ENCODE data around the gene SNX8.

Gene SNX8

DNA sequence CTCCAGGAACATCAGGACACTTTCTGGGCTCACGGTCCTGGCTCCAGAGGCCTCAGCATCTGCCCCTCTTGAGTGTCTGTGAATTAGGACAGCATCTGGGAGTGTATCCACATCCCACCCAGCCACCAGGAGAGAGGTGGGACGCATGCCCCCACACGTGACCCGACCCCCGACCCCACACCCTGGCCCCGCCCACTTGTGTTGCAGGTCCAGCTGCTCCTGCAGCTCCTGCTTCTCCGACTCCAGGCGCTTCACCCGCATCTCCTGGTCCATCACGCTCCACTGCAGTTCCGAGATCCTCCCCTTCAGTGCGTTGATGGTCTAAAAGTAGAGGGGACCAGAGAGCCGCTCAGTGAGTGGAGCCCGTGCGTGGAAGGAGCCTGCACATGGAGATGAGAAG lies 95.1 kb downstream of the SNX8 start:
- no peak for DNase-seq

DNA sequence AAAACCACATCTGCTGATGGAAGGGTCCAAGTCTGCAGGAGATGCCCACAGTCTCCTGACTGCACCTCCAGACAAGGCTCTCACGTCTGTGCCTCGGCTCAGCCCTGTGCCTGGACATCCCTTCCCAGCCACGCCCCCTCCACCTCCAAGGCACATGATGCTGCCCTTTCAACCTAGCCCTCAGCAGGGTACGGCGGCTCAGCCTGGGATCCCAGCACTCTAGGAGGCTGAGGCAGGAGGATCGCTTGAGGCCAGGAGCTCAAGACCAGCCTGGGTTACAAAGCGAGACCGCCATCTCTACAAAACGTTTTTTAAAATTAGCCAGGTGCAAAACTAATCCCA lies 95.8 kb downstream of the SNX8 start:
- no peak for DNase-seq

DNA sequence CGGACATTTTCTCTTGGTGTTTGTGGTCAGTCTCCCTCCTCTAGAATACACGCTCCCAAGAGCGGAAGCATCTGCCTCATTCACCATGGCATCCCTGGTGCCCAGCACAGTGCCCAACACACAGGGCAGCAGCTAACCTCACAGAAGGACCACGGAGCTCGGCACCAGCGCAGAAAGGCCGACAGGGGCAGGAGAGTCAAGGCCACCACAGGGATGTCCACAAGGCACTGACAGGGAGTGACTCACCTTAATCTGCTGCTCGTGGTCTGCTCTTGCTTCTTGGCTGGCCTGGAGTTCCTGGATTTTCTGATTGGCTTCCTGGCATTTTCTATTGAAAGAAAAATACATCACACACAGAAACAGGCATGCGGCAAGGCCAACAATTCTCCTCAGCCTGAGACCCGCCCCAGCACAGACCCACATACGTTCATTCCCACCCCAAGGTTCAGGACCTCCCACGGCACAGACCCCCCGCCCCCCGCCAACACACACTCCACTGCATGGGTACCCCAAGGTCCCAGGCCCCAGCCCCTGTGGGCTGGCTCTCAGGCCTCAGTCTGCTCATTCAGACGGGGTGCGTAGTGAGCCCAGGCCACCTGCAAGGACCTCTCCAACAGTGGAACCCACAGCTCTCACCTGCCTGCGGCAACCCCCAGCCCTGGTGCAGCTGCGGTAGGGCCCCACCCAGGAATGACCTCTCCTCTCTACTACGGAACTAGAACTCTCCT lies 96.4 kb downstream of the SNX8 start:
- no peak for DNase-seq

DNA sequence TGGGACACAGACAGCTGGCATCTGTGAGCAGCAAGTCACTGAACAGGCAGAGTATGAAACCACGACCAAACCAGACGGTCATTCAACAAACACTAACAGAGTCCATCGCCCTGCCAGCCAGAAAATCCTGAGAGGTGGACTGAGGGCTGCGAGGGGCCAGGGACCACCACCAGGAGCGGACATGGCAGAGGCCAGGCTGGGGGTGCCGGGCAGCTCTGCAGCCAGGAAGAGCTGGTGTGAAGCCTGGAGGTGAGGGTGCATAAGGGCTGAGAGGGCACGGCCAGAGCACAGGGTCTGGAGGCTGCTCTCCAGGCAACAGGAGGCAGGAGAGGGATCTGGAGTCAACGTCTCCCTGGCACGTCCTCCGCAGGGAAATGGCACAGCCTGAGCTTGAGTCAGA lies 97.0 kb downstream of the SNX8 start:
- DNase-seq = no peak

DNA sequence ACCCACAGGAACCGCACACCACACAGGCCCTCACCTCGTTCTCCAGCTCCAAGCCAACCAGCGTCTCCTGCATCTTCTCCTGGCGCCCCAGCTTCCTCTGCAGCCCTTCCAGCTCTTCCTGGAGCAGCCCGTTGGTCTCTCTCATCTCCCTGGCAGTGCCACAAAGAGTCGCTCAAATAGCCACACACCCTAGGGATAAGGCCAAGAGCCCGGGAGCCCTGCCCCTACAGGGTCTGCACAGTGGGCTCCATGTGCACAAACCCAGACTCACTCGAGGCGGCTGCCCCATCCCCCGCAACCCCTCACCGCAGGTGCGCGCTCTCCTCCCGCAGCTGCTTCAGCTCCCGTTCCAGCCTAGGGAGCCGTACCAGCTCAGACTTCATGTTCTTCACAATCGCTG lies 98.4 kb downstream of the SNX8 start:
- no peak for DNase-seq

DNA sequence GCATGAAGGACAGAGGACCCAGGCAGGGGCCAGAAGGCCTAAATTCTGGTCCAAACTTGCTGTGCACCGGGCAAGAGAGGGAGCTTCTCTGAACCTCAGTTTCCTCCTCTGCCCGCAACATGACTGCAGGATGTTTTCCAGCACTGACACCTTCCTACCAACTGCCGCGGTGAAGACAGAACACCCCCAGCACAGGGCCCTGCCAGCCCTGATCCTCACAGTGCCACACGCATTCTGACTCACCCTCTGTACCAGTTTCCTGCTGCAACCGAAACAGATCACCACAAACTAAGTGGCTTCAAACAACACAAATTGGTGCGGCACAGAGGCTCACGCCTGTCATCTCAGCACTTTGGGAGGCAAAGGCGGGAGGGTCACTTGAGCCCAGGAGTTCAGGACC lies 99.6 kb downstream of the SNX8 start:
- DNase-seq = no peak

DNA sequence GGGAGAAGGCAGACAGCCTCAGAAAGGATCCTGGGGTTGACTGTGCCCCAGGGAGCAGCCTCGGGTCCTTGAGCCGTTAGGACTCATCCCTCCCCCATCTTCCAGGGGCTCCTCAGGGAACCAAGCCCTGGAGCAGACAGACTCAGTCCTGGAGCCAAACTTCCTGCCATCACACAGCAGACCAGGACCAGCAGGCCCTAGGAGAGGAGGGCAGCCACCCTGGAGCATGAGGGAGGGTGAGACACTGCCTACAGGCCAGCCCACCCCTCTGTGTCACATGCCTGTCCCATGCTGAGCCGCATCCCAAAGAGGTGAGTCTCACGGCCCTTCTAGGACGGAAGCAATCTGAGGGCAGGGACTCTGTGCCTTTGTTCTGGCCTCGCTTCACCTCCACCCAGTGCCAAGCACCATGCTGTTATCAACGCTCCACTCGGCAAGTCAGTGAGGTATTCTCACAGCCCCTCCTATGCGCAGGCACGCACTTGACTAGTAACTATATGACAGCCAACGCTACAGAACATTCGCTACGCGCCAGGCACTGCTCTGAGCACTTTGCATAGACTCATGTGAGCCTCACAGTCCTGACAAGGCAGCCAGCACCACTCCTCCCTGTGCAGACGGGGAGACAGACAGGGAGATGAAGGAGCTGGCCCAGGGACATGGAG lies 100.6 kb downstream of the SNX8 start:
- DNase-seq = no peak

DNA sequence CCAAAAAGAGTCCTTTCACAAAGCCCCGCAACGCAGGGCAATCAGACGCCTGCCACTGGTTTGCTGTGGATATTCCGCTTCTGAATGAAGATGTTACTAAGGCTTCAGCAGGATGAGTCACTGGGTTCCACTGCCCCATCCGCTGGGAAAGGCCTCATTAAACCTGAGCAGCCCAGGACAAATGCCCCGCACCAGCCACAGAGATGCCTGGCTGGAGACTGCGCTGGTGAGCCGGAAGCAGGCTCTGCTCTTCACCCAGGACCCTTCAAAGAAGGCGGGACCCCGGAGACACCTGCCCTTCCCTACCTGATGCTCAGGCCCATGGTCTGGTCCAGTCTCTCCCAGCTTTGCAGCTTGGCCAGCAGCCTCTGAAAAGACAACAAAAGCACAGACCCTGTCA lies 101.3 kb downstream of the SNX8 start:
- no peak for DNase-seq

DNA sequence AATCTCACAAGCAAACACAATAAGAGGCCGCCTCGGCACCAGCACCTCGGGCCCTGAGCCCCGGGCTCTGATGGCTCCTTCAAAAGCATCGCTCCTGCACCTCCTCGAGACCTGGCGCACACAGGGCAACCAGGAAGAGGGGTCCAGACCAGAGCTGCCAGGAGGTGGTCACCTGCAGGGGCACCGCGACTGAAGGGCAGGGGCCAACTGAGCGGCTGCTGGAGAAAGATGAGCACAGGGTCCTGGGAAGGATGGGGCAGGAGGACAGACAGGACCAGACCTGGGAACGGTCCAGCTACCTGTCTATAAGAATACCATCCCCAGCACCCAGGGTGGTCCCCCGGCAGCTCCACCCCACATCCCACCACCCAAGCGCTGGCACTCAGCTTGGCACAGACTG lies 102.3 kb downstream of the SNX8 start:
- no peak for DNase-seq

DNA sequence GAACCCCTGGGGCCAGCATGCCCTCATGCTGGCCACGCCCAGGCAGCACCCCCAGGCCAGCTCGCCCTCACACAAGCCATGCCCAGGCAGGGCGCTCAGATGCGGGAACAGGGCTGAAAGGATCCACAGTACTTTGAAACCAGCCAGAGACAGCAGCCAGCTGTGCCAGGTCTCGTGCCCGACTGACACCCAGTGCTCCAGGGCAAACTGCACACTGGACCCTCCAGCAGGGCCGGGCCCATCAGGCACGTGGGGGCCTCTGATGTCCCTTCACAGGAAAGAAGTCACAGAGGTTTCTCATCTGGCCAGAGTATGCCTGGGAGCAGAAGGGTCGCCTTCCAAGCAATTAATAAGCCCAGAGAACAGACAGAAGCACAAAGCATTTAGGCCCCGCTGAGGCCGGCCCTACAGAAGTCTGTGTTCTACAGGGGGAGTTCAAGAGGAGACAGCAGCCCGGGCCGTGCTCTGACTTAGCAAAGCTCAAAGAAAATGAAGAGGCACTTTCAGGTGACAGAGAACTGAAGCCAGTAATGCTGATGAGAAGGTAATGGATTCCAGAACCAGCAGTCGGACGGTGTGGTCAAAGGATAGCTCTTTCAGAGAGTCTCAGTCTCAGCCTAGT lies 102.9 kb downstream of the SNX8 start:
- no peak for DNase-seq

DNA sequence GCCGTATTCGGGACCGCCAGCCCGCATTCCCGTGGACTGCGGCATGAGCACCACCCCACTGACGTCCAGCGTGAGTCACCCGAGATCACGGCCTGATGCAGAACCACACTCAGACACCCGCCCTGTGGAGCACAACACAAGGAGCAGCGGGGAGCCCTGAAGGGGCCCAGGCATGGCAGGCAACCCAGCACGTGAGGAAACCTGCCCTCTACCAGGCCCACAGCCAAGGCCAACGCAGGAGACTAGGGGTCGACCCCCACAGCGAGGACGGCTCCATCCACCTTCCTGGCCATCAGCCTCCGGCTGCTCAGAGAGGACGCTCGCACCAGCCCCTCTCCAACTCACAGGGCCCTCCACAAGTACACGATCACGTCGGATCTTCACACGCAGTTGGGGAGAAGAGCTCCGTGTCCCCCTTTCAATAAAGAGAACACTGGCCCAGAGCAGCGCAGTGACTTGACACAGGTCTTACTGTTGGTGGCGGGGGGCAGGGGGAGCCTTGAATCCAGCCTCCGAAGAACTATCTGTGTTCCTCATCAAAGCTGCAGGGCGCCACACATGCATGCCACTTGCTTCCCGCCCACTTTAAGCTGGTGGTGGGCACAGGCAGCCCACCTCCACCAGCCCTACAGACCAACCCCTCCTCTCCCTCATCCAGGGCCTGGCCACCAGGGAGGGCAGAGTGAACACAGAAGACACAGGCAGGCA lies 103.5 kb downstream of the SNX8 start:
- DNase-seq = no peak

DNA sequence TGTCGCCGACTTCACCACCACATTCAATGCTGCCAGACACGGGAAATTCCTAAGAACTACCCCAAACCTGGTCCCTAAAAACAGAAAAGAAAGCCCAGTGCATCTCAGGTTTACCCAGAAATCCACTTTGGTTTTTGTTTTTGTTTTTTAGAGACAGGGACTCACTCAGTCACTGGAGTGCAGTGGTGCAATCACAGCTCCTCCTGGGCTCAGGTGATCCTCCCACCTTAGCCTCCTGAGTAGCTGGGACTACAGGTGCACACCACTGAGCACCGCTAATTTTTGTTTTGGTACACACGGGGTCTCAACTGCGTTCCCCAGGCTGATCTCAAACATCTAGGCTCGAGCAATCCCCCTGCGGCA lies 104.3 kb downstream of the SNX8 start:
- no peak for DNase-seq

DNA sequence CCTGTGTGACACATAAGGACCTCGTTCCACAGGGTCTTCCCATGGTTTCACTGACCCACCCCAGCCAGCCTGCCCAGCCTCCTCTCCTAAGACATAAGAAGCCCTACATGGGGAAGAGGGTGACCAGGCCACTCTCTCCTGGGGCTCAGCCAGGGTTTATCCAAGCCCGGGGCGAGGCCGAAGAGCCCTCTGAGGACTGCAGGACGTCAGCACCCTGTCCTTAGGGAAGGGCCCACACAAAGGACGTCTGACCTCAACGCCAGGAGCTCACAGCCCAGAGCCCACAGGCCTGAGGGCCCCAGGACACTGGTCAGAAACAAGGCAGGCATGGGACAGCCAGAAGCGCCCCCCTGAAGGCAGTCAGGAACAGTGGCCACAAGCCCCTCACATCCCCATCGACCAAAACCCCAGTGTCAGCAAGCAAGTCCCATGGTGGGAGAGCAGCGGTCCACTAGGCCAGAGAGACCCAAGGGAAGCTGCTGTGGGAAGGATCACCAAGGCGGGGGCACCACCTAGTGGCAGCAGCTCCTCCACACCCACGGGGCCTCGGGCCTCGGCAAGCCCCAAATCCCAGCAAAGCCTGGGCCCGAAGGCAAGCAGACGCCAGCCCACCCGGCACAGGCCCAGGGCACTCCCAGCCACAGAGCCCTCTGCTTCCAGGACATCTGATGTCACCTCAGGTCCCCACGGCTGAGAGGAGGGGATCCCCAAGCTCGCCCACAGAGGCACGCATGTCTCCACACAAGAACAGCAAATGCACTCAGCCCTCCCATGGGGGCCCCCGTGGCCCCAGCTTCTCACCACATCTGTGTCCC lies 104.9 kb downstream of the SNX8 start:
- DNase-seq = peak; percentile 9

DNA sequence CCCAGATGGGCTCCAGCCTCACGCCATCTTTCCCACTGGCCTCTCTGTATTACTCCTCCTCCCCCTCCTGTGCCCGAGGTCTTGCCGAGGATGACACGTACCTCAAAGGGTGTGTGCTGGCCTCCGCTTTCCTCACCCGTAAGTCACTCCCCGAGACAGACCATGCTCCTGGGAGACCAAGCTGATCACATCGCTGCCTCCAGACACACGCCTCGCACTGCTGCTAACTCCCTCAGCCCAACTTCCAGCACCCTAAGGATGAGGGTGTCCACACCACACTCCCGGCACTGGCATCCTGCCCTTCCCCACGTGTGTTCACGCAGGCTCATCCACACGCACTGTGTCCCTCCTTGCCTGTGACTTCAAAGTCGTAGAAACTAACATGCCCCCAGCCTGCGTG lies 105.5 kb downstream of the SNX8 start:
- DNase-seq = no peak

DNA sequence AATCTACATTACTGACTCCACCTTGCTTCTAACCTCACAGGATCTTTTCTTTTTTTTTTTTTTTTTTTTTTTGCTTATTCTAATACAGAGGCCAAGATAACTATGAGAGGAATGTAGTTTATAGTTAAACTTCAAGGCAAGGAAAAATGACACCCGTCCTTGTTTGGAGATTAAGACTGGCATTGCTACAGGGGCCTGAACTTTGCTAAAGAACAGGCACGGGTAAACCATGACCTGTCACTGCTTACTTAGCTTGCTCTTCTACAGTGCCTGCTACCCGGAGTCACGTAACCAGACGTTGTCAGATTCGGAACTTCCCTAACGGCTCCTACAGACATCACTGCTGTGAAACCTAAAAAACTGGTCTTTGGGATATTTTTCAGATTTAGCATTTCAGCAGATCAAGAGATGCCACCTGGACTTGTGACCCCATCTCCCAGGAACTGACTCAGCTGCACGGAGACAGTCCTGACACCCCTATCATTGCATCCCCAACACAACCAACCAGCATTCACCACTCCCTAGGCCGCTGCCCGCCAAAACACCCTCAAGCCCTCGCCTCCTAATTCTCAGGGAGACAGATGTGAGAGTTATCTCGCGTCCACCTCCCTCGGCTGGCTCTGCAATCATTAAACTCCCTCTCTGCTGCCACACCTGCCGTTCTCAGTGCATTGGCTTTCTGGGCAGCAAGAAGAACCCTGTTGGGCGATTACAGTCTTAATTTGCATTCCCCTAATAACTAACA lies 109.0 kb downstream of the SNX8 start:
- no peak for DNase-seq

DNA sequence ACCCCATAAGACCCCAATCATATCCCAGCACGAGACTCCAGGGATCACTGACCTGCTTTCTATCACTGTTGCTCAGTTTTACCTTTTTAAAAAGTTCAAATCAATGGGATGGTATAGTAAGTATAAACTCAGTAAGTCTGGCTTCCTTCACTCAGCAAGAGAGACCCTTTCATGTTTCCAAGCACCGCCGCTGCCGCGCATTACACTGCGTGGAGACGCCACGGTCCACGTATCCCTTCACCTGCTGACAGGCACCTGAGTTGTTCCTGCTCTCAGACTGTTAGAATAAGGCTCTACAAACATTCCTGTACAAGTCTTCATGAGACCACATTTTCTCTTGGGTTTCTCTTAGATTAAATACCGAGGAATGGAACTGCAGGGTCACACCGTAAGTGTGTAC lies 109.8 kb downstream of the SNX8 start:
- no peak for DNase-seq

DNA sequence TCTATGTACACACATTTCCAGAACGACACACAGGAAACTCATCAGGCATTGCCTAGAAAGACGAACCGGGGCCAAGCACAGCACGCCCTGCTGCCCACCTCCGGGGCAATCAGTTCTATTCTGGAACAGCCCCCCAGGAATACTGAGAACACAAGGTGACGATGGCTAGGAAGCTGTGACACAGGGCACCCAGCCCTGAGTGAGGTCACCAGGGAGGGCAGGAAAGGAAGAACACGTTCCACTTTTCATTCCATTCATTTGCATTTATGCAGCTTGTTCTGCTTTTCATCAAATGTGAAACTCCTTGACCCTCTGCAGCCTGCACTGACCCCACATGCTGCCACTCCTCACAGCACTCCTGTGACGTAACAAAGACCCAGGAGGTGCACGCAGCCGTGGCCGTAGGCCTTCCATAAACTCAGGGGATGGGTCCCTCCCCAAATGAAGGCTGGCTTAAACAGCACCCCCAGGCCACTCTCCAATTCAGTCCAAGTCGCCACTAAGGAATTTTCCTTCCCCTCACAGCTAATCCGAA lies 110.4 kb downstream of the SNX8 start:
- DNase-seq = no peak

DNA sequence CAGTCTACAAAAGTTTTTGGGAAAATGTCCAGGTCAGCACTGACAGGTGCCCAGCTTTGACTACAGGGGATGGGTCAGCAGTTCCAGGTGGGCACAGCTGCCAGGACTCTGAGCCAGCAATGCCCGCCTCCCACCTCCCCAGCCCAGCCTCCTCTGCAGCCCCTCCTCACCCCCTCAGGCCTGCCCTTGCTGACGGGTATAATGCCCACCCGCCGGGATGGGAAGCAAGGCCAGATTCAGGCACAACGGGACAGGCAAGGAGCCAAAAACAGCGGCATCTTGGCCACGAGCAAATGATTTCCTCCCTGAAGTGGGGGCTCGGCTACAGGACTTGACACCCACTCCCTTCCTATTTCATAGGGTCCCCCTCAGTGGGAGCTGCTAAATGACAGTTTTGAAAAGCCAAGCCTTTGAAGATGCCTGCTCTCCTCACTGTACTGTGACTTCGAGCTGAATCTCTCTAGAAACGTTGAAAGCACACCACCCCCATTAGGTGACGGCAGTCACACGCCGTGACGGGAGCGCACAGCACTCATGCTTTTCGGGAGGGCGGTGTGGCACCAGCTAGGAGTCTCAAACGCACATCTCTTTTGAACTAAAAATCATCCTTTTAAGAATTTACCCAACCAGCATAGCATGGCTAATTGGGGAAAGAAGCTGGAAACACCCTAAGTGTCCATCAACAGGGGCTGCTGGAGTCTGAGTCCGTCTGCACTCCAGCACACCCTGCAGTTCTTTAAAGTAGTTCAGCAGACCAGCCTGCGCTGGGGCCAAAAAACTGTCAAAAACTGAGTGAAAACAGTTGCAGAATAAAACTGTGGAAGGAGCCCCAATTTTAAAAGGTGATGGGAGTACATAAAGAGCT lies 111.1 kb downstream of the SNX8 start:
- no peak for DNase-seq

DNA sequence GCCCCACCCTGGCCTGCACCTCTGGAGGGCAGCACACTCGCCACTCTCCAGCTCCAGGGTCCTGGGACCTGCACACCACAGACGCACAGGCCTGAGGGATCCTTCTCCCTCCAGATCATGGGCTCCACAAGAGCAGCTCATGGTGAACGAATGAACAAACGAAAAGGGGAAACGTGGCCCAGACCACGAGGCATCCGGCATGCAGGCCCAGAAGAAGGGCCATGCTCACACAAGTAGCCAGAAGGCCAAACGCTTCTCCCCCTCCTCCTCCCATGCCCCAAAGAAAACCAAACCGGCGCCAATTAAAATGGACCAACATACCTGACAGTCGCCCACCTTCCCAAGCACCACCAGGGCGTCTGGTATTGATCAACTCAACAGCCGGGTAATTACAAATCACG lies 111.9 kb downstream of the SNX8 start:
- DNase-seq = no peak

Measured in NCI-H1092 treated with DMSO at 0.1 percent for 48 hours (cell line).